ENCODE results near the gene COX7A2. TPM values are rescaled to one million over a fixed set of nuclear protein-coding genes. Genes with fewer than 3 reads are reported as not detected.

The COX7A2 gene
- total and polyA plus RNA-seq, 4 donors, result 199 to 1,052 (median 305) TPM

DNA sequence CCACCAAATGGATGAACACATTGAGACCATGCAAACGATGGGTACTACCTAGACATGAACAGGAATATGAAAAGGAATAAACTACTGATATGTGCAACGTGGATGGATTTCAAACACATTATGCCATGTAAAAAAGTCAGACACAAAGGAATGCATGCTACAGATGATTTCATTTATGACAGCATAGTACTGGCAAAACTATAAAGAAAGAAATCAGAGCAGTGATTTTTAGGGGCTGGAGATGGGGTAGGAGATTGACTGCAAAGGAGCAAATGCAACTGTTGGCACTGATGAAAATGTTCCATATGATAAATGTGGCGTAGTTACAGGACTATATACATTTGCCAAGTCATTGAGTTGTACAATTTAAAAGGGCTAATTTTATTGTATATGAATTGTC lies 24.3 kb downstream of the COX7A2 start:
- no peaks in the 10 kb centered on the region for H3K4me1 ChIP-seq (ENCODE audit: control insufficient read depth in 1 of 2, insufficient read depth in 2 of 2, low read length in 2 of 2)
- H3K27ac ChIP-seq (ENCODE audit: low read depth in 1 of 2, low read length in 2 of 2), result no peak overlapping the region
- H3K9me3 ChIP-seq (ENCODE audit: control insufficient read depth, low read length), result no peaks in the 10 kb centered on the region
- intact Hi-C loops (cut with DNase I), result loop anchor here (10.0 kb wide), 2 partner anchors 1244 to 1544 kb away; no protein-coding TSS in a partner anchor
- no peaks in the 10 kb centered on the region for H3K27me3 ChIP-seq (ENCODE audit: control insufficient read depth in 1 of 2, insufficient read depth in 2 of 2, low read length in 1 of 2)
- DNase-seq, result no peak
- H3K4me3 ChIP-seq (ENCODE audit: low read length in 2 of 2), result no peak overlapping the region
- 59 to 60% methylated on average over 3 of the region's 3 CpGs for WGBS, 2 donors
- no peaks in the 10 kb centered on the region for H3K36me3 ChIP-seq (ENCODE audit: control insufficient read depth in 1 of 2, insufficient read depth in 2 of 2, low read length in 1 of 2)
- ATAC-seq (ENCODE audit: low FRiP score), result no peak

DNA sequence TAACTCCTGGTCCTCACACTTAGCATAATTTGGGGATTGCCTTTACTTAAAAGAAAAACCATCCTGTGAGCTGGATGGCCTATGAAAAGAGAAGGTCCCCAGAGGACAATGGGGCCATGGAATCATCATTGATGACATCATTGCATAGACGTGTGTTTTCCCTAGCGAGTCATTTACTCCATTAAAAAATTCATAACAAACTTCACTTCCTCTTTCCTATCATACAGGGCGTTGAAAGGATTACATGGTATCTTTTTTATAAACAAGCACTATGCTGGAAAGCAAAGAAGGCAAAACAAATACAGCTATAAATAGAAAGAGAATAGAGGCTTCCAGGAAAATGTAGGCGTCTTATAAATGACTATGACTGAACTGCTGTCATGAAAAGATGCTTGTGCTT lies 26.4 kb downstream of the COX7A2 start:
- 5 to 6% methylated on average over 4 of the region's 4 CpGs for WGBS, 2 donors

DNA sequence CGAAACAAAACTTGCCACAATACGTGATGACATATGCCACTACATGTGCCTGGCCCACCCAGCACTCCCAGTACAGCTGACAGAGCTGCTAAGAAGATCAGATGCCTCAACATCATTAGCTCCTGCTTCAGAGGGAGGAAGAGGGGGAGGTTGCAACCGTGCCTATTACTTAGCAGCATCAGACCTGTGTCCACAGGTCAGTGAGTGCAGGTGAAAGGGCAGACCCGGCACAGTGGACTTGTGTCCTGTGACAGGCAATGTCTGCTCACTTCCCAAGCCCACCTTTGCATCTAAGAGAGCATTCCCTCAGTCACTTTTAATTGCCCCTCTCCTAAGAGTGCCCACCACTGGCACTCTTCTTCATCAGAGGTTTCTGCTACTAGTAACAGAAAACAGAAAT lies 28.3 kb downstream of the COX7A2 start:
- intact Hi-C loops (cut with DNase I), result loop anchor here (10.0 kb wide), 2 partner anchors 1240 to 1540 kb away; no protein-coding TSS in a partner anchor
- no peaks in the 10 kb centered on the region for H3K9me3 ChIP-seq (ENCODE audit: control insufficient read depth, low read length)
- no peak overlapping the region for H3K4me3 ChIP-seq (ENCODE audit: low read length in 2 of 2)
- DNase-seq, result no peak
- H3K4me1 ChIP-seq (ENCODE audit: control insufficient read depth in 1 of 2, insufficient read depth in 2 of 2, low read length in 2 of 2), result no peaks in the 10 kb centered on the region
- H3K27ac ChIP-seq (ENCODE audit: low read depth in 1 of 2, low read length in 2 of 2), result no peak overlapping the region
- no peaks in the 10 kb centered on the region for H3K36me3 ChIP-seq (ENCODE audit: control insufficient read depth in 1 of 2, insufficient read depth in 2 of 2, low read length in 1 of 2)
- ATAC-seq (ENCODE audit: low FRiP score), result no peak
- no peaks in the 10 kb centered on the region for H3K27me3 ChIP-seq (ENCODE audit: control insufficient read depth in 1 of 2, insufficient read depth in 2 of 2, low read length in 1 of 2)
- WGBS, 2 donors, result 77 to 86% methylated on average over 4 of the region's 4 CpGs

More for the DNA sequence above, 26.4 kb downstream of the COX7A2 start:
- intact Hi-C loops (cut with DNase I), result loop anchor here (10.0 kb wide), 2 partner anchors 1242 to 1542 kb away; no protein-coding TSS in a partner anchor
- no peaks in the 10 kb centered on the region for H3K27me3 ChIP-seq (ENCODE audit: control insufficient read depth in 1 of 2, insufficient read depth in 2 of 2, low read length in 1 of 2)
- no peak overlapping the region for H3K4me3 ChIP-seq (ENCODE audit: low read length in 2 of 2)
- no peak overlapping the region for H3K27ac ChIP-seq (ENCODE audit: low read depth in 1 of 2, low read length in 2 of 2)
- no peaks in the 10 kb centered on the region for H3K9me3 ChIP-seq (ENCODE audit: control insufficient read depth, low read length)
- ATAC-seq (ENCODE audit: low FRiP score), result peak; percentile 57
- H3K36me3 ChIP-seq (ENCODE audit: control insufficient read depth in 1 of 2, insufficient read depth in 2 of 2, low read length in 1 of 2), result no peaks in the 10 kb centered on the region
- DNase-seq, result no peak
- H3K4me1 ChIP-seq (ENCODE audit: control insufficient read depth in 1 of 2, insufficient read depth in 2 of 2, low read length in 2 of 2), result no peaks in the 10 kb centered on the region

DNA sequence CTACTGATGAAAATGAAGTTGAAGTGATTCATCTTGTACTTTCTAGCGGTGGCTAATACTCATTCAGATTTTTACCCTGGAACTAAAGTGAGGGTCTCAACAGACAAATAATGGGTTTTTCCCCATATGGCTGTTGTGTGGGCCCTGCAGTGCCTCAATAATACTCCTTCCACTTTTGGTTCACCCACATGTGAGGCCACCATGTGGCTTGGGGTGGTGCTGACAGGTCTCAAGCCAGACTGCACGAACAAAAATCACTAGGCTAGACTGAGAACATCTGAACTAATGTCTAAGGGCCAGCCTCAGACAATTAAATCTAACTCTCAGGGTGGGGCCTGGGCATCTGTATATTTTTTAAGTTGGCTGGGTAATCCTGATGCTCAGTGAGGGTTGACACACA lies 29.9 kb downstream of the COX7A2 start:
- H3K4me3 ChIP-seq (ENCODE audit: low read length in 2 of 2), result no peak overlapping the region
- no peaks in the 10 kb centered on the region for H3K27me3 ChIP-seq (ENCODE audit: control insufficient read depth in 1 of 2, insufficient read depth in 2 of 2, low read length in 1 of 2)
- no peak overlapping the region for H3K27ac ChIP-seq (ENCODE audit: low read depth in 1 of 2, low read length in 2 of 2)
- DNase-seq (no peak), ATAC-seq (ENCODE audit: low FRiP score) (no peak)
- no peaks in the 10 kb centered on the region for H3K36me3 ChIP-seq (ENCODE audit: control insufficient read depth in 1 of 2, insufficient read depth in 2 of 2, low read length in 1 of 2)
- no peaks in the 10 kb centered on the region for H3K4me1 ChIP-seq (ENCODE audit: control insufficient read depth in 1 of 2, insufficient read depth in 2 of 2, low read length in 2 of 2)
- intact Hi-C loops (cut with DNase I), result loop anchor here (5.0 to 10.0 kb wide), 4 partner anchors 801 to 1539 kb away; no protein-coding TSS in a partner anchor
- H3K9me3 ChIP-seq (ENCODE audit: control insufficient read depth, low read length), result no peaks in the 10 kb centered on the region
- WGBS, 2 donors, result 91 to 96% methylated on average over 2 of the region's 2 CpGs

DNA sequence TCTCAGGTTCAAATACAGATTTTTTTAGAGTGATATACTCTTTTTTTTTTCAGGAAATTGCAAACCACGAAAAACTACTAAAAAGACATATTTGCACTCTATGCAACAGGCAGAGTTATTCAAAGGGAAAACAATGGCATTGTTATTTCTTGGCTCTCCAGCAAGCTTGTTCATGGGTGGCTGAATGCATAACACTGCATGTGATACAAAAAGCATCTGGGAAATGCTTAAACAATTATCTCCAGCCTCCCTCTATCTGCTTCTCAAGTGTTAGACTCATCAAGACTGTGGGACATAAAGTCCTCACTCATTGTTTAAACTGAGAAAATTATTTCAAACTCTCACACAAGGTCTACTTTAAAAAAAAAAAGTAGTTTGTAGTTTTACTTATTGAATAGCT lies 30.5 kb downstream of the COX7A2 start:
- ATAC-seq (ENCODE audit: low FRiP score) (no peak), DNase-seq (no peak)
- no peaks in the 10 kb centered on the region for H3K36me3 ChIP-seq (ENCODE audit: control insufficient read depth in 1 of 2, insufficient read depth in 2 of 2, low read length in 1 of 2)
- 18 to 25% methylated on average over 1 of the region's 1 CpG for WGBS, 2 donors
- no peak overlapping the region for H3K27ac ChIP-seq (ENCODE audit: low read depth in 1 of 2, low read length in 2 of 2)
- intact Hi-C loops (cut with DNase I), result loop anchor here (5.0 to 10.0 kb wide), 4 partner anchors 801 to 1538 kb away; no protein-coding TSS in a partner anchor
- no peaks in the 10 kb centered on the region for H3K27me3 ChIP-seq (ENCODE audit: control insufficient read depth in 1 of 2, insufficient read depth in 2 of 2, low read length in 1 of 2)
- no peaks in the 10 kb centered on the region for H3K4me1 ChIP-seq (ENCODE audit: control insufficient read depth in 1 of 2, insufficient read depth in 2 of 2, low read length in 2 of 2)
- H3K4me3 ChIP-seq (ENCODE audit: low read length in 2 of 2), result no peak overlapping the region
- no peaks in the 10 kb centered on the region for H3K9me3 ChIP-seq (ENCODE audit: control insufficient read depth, low read length)

DNA sequence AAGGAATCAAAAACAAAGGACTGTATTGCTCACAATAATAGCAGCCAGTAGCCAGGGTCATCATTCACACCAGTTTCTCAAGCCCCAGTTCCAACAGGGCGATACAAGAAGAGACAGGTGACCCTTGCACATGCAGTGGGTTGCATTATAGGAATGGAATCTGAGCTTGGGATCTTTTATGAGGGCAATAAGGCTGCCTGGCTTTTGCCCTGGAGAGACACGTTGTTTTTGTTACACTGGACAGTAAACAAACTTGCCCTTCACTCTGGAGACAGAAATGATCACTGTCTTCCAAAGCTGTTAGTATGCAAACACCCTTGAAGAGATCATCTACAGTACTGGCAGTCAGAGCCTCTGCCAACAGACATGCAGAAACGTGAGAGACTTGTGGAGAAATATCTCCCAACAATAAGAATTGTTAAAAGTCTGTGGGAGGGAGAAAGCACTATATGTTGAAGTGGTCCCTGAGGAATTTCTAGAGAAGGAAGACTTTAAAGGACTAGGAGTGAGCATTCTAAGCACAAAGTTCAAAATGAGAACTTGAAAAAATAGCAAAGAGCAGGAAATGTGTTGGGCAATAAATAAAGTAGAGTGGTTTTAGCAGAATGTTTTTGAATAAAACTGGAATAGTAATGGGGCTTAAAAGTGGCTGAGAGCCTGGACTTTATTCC lies 31.5 kb downstream of the COX7A2 start:
- Histone ChIP-seq H3K9me3 (ENCODE audit: control insufficient read depth, low read length) (no peaks in the 10 kb centered on the region), H3K4me1 (ENCODE audit: control insufficient read depth in 1 of 2, insufficient read depth in 2 of 2, low read length in 2 of 2) (no peaks in the 10 kb centered on the region), H3K27me3 (ENCODE audit: control insufficient read depth in 1 of 2, insufficient read depth in 2 of 2, low read length in 1 of 2) (no peaks in the 10 kb centered on the region), H3K27ac (ENCODE audit: low read depth in 1 of 2, low read length in 2 of 2) (no peak overlapping the region), H3K4me3 (ENCODE audit: low read length in 2 of 2) (no peak overlapping the region), H3K36me3 (ENCODE audit: control insufficient read depth in 1 of 2, insufficient read depth in 2 of 2, low read length in 1 of 2) (no peaks in the 10 kb centered on the region)
- ATAC-seq (ENCODE audit: low FRiP score) (no peak), DNase-seq (no peak)
- 19 to 24% methylated on average over 3 of the region's 3 CpGs for WGBS, 2 donors
- intact Hi-C loops (cut with DNase I), result loop anchor here (2.0 to 10.0 kb wide), 6 partner anchors 800 to 1537 kb away; no protein-coding TSS in a partner anchor

DNA sequence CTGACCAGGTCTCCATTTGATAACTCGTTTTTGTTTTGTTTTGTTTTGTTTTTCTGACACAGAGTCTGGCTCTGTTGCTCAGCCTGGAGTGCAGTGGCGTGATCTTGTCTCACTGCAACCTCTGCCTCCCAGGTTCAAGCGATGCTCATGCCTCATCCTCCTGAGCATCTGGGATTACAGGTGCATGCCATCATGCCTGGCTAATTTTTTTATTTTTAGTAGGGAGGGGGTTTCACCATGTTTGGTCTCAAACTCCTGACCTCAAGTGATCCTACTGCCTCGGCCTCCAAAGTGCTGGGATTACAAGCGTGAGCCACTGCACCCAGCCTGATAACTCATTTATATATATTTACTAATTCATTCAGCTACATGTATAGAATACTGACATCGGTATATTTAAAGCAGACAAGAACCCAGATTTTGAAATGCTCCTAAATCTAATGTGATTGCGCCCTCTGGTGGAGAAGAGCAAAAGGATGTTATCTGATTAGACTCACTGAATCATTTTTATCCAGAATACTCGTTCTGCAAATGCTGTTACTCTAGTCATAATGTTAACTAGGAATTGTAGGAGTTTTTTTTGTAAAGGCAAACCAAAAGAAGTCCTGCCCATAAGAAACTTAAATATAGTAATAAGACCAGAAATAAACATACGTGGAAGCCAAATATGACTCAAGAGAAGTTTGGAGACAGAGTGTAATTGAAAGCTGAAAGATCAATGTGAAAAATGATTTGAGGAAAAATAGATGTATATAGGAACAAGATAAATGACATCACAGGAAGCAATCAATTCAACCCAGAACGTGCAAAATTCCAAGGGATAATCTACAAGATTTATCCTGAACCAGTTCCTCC lies 32.5 kb downstream of the COX7A2 start:
- Histone ChIP-seq H3K4me1 (ENCODE audit: control insufficient read depth in 1 of 2, insufficient read depth in 2 of 2, low read length in 2 of 2) (no peaks in the 10 kb centered on the region), H3K36me3 (ENCODE audit: control insufficient read depth in 1 of 2, insufficient read depth in 2 of 2, low read length in 1 of 2) (no peaks in the 10 kb centered on the region), H3K4me3 (ENCODE audit: low read length in 2 of 2) (no peak overlapping the region), H3K9me3 (ENCODE audit: control insufficient read depth, low read length) (no peaks in the 10 kb centered on the region), H3K27ac (ENCODE audit: low read depth in 1 of 2, low read length in 2 of 2) (no peak overlapping the region), H3K27me3 (ENCODE audit: control insufficient read depth in 1 of 2, insufficient read depth in 2 of 2, low read length in 1 of 2) (no peaks in the 10 kb centered on the region)
- intact Hi-C loops (cut with DNase I), result loop anchor here (2.0 to 10.0 kb wide), 6 partner anchors 799 to 1536 kb away; no protein-coding TSS in a partner anchor
- no peak for DNase-seq
- WGBS, 2 donors, result 16 to 17% methylated on average over 10 of the region's 10 CpGs
- ATAC-seq (ENCODE audit: low FRiP score), result no peak

DNA sequence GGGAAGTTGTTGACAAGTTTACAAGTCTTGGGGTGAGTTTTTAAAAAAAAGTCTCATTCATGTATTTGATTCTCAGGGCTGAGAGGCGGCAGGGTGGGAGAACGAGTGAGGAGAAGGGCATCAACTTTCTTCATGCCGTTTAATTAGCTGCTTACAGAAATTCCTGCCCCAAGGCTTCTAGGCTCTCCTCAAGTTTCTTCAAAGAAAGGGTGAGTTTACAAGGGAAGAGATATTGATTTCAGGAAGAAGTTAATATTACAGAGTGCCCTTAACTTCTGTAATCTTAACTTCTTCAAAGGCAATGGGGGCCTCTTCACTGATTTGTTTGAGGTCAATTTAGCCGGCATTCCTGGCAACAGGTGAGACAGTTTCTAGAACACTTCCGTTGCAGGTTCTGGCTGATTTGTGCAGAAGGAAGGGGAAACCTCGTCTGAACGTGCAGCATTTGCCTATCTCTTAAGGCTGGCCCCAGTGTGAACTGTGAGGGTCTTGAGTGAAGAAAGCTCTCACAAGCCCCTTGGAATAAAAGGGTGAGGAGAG lies 34.3 kb downstream of the COX7A2 start:
- intact Hi-C loops (cut with DNase I), result loop anchor here (2.0 to 10.0 kb wide), 10 partner anchors 272 to 1472 kb away; no protein-coding TSS in a partner anchor
- Histone ChIP-seq H3K9me3 (ENCODE audit: control insufficient read depth, low read length) (no peaks in the 10 kb centered on the region), H3K4me1 (ENCODE audit: control insufficient read depth in 1 of 2, insufficient read depth in 2 of 2, low read length in 2 of 2) (no peaks in the 10 kb centered on the region), H3K4me3 (ENCODE audit: low read length in 2 of 2) (no peak overlapping the region), H3K27ac (ENCODE audit: low read depth in 1 of 2, low read length in 2 of 2) (no peak overlapping the region), H3K36me3 (ENCODE audit: control insufficient read depth in 1 of 2, insufficient read depth in 2 of 2, low read length in 1 of 2) (no peaks in the 10 kb centered on the region), H3K27me3 (ENCODE audit: control insufficient read depth in 1 of 2, insufficient read depth in 2 of 2, low read length in 1 of 2) (no peaks in the 10 kb centered on the region)
- ATAC-seq (ENCODE audit: low FRiP score), result no peak
- WGBS, 2 donors, result 31% methylated on average over 7 of the region's 7 CpGs
- no peak for DNase-seq
